HG02759 (cell line): ENCODE data around the gene PSD.

Source experiments
- ATAC-seq: cut with Tn5 transposase; IDR thresholded peaks from one replicate; pipeline ENCODE4 v1.9.1; 2021; ENCODE audit warnings: mild to moderate bottlenecking, moderate library complexity; ENCODE audit not compliant: unreplicated experiment

Gene PSD

GRCh38 chr10:102420714-102421506 lies 2.3 kb upstream of the PSD start, which contains the start of gene FBXL15:
TSS of gene FBXL15 (plus strand) at chr10:102420836. CDS start at chr10:102421130, 294 bp downstream.
- peak; percentile 86 for ATAC-seq

- ATAC-seq, result no peak
Observed at GRCh38 chr10:102420181-102420713, 1.7 kb upstream of the PSD start.

DNA sequence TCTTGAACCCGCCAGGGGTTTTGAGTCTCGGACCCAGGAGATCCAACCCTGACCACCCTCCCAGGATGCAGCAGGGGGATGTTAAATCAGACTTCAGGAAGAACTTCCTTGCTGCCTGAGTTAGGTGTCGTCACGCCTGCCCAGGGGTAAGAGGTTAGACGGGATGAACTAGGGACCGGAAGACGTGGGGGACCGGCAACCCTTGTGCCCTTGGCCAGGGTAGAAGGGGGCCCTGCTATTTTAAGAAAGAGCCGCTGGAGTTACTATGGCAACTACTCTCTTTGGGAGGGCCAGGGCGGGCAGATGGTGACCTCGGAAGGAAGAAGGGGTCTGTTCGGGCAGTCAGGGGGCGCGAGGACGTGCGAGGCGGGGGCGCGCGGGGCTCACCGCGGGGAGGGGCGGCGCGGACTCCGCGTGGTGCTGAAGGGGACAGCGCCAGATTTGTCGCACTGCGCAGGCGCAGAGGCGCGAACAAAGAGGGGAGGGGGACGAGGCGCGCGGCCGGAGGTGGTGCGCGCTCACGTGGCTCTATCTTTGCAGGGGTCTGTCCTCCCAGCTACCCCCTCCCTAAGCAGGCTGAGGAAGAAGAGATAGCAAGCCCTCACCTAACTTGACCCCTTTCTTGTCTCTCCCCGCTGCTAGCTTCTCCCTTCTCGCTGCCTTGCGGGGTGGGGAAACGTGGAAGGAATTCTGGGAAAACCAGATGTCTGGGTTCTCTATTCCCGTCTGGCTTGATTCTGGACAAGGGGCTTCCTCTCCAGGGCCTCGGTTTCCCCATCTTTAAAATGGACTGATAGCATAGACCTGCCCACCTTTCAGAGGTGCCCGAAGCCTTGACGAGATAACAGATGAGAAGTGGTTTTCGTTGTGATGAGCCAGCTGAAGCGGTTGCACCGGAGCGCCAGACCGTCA lies 940 bp upstream of the PSD start:
- no peak for ATAC-seq

DNA sequence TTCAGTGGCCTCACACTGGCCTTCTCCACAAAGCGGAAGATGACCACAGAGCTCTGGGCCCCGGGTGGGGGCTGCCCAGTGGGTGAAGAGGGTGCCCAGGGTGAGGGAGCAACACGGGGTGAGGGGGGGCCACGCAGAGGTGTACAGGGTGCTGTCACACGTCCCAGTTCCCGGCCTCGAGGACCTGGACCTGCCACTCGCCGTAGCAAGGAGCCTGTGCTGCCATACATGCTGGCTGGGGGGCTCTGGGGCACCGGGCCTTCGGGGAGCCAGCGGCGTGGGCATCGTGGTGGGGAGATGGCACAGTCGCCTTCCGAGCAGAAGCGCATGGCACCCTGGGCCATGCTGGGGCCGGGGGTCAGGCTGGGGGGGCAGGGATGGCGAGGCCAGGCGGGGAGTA lies 1.9 kb downstream of the PSD start:
- no peak for ATAC-seq

DNA sequence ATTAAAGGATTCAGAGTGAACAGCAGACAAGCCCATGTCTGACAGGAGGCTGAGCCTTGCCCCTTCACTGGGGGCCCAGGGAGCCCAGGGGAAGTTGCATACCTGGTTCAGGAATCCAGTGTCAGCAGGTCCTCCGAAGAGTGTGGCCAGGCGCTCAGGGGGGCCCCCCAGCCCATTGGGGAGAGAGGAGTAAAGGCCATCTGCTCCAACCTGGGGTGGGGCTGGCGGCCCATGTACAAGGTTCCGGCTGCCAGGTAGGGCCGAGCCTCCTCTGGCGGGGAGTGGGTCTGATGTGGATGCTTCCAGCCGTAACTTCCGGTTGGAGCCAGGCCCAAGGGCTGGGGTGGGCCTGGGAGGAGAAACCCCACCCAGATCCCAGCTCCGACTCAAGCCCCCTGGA lies 2.3 kb downstream of the PSD start:
- no peak for ATAC-seq

DNA sequence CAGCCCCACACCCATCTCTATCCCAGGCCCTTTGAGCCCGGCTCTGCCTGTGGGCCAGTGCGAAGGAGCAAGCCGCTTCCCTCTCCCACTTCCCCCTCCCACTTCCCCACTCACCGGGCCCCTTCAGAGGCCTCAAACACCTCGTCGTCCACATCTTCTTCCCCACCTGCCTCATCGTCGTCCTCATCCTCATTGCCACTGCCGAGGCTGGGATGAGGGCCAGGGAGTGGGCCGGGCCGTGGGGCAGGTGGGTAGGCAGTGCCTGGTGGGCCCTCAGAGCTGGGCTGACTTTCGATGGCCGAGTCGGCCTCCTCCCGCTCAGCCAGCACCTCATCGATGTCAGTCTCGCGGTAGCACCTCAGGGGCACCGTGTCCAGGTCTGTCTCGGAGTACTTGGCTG lies 3.8 kb downstream of the PSD start:
- ATAC-seq, result no peak

DNA sequence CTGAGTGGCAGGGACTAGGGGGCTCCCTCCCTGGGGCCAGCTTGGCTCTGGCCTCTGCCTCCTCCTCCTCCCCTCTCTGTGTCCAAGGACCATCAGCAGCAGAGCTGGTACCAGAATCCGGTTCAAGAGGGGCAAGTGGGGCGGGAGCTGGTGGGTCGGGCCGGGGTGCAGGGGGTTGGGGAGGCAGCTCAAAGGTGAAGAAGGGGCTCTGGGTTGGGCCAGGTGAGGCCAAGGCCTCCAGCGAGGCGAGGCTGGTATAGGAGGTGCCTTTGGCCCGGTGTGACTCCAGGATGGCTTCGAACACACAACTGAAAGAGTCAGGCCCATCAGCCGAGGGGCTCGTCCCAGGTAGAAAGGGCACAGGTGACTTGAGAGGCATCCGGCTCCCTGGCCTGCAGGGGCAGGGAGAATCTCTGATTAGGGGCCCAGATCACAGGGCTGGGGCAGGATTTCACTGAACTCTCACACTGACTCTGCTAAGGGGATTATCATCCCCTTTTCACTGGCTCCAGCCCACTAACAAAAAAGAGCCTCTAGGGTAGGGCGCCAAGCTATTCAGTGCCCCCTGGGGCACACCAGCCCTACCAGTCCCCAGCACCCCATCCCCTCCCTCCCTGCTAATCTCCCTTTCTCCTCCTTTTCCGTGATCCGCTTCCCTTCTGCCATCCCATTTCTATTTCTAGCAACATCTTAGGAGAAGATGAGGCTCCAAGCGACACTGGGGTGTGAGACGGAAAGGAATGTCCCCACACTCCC lies 4.6 kb downstream of the PSD start:
- ATAC-seq, result no peak

DNA sequence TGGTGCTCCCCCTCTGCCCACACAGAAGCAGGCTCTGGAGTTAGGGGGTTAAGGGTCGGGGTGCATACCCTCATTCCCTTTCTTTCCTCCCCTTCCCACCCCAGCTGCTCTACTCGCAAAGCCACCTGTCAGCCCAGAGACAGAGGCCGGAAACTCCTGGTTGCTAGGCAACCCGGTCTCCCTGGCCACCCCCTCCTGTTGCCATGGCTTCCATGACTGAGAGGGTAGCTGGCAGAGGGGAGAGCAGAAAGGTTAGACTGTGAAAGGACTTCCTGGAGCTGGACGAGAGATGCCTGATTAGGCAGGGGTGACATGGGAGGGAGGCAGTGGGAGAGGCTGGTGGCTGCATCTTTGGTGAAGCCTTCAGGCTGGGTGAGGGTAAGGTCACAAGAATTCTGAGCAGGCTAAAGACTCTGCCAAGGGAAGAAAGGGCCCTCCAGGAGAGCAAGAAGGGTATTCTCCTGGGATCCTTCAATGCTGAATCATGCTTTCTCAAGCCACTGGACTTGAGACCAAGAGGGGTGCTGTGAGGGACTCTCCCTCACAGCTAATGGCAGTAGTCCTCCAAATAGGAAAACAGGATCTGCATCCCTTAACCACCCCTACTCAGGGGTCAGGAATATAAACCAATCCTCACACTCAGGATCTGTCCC lies 5.4 kb downstream of the PSD start:
- ATAC-seq, result no peak

DNA sequence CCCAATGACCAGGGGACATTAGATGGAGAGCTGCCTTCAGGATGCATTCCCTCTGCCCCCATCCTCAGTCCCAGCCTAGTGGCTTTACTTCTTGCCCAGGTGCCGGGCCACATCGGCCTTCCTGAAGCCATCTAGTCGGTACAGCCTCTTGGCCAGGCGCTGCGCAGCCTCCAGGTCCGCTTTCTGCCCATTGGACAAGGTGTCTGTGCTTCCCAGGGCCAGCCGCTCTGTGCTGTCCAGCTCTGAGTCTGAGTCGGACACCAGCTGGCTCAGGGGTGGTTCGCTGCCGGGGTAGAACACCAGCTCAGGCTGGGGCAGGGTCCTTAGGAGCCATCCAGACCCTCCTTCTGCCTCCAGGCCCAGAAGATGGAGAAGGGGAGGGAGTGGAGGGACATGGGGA lies 6.3 kb downstream of the PSD start:
- ATAC-seq, result no peak

- ATAC-seq, result no peak
Observed at GRCh38 chr10:102411341-102412255, 7.0 kb downstream of the PSD start.

DNA sequence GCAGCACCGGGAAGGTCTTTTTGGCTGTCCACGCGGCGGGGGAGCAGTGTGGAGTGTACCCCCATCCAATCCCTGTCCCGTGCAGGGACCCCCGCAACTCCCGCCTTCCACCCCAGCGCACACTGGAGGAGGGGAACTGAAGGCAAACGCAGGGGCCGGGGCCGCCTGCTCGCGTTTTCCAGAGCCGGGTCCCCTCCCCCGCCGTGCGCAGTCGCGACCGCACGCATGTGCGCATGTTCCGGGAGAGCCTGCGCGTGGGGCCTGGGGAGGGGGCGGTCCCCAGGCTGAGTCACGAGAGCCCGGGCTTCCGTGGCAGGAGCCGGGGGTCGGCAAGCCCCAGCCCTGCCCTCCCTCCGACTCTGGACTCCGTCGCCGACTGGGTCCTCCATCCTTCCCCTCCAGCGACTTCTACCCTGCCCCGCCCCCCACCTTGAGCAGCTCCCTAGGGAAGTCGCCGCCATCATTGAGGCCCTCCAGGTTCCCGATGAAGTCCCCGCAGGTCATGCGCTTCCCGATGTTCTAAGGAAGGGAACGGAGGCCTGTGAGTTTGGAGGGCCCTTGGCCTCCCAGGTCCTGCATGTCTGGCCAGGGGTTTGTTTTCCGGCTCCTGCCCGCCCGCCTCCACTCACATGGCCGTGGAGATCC lies 8.0 kb downstream of the PSD start:
- no peak for ATAC-seq

- ATAC-seq, result no peak
Observed at GRCh38 chr10:102409604-102410428, 8.8 kb downstream of the PSD start.

- ATAC-seq, result no peak
Observed at GRCh38 chr10:102408728-102409603, 9.6 kb downstream of the PSD start.

DNA sequence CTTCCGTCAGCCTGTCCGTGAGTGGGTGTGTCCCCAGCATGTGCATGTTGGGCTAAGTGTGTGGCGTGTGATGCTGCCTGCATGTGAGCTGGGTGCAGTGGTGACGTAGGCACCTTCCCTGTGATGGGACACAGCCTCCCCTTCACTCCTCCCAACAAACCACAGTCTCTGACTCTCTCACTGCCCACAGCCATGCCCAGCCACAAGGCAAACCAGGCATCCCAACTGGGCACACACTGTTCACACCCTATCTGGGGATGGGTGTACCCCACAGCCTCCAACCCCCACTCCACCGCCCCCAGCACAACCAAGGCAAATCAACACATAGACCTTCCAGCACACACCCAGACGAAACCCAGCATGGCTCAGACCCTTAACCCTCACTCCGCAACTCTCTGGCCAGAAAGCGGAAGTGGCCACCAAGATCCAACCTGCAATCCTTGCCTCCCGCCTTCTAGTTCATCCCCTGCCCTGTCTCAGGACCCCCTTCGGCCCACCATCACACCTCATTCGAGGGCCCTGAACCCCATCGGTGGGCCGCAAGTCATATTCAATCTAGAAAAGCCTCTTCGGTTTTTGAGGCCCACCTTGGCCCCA lies 10.4 kb downstream of the PSD start:
- ATAC-seq, result no peak

DNA sequence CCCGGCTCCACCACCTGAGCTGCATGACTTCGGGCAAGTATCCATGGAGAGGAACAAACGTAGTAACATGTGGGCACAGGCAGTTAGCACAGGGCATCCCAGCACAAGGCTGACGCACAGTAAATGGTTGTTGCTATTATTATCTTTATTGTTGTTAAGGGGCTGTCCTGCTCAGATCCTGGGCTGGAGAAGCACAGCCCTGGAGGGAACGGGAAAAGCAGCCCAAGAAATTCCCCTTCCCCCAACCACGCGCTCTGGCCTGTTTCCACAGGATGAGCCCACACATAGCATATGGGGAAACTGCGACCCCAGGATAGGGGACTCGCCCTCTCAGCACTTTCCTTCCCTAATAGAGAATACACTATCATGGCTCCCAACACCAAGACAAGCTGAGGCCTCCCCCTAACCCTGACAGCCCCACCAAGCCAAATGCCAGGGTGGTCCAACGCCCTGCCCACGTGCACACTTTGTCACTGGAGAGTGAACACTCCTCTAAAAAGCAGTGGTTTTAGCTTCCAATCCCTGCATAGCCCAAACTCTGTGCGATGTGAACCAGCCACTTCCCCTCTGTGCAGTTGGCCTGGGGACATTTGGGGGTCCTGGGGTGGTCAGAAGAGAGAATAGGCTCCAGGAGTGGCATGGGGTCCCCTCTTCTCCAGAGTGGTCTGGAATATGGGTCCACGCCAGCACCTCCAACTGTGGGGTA lies 11.0 kb downstream of the PSD start:
- ATAC-seq, result no peak

- ATAC-seq, result no peak
Observed at GRCh38 chr10:102406815-102407214, 11.8 kb downstream of the PSD start.
